GM21367 (cell line): ENCODE data around the gene TFCP2L1.

Experiments
- ATAC-seq: cut with Tn5 transposase; IDR thresholded peaks from one replicate; pipeline ENCODE4 v1.9.1; 2021; ENCODE audit not compliant: unreplicated experiment

Gene TFCP2L1

GRCh38 chr2:121200011-121200347, 85.0 kb downstream of the TFCP2L1 start:
- no peak for ATAC-seq

- ATAC-seq: no peak
Observed at GRCh38 chr2:121199281-121200010, 85.6 kb downstream of the TFCP2L1 start.

- no peak for ATAC-seq
Observed at GRCh38 chr2:121197369-121198091, 87.5 kb downstream of the TFCP2L1 start.

GRCh38 chr2:121196849-121197155, 88.2 kb downstream of the TFCP2L1 start:
- ATAC-seq: no peak

- no peak for ATAC-seq
Observed at GRCh38 chr2:121196132-121196848, 88.7 kb downstream of the TFCP2L1 start.

- no peak for ATAC-seq
Observed at GRCh38 chr2:121195036-121195435, 90.0 kb downstream of the TFCP2L1 start.

GRCh38 chr2:121194626-121195025, 90.4 kb downstream of the TFCP2L1 start:
- no peak for ATAC-seq

GRCh38 chr2:121193185-121193584, 91.8 kb downstream of the TFCP2L1 start:
- ATAC-seq: no peak

- no peak for ATAC-seq
Observed at GRCh38 chr2:121192576-121192975, 92.4 kb downstream of the TFCP2L1 start.

GRCh38 chr2:121191191-121192170, 93.5 kb downstream of the TFCP2L1 start:
- ATAC-seq: no peak

GRCh38 chr2:121189661-121190381, 95.2 kb downstream of the TFCP2L1 start:
- no peak for ATAC-seq

GRCh38 chr2:121189011-121189410, 96.0 kb downstream of the TFCP2L1 start:
- no peak for ATAC-seq

- no peak for ATAC-seq
Observed at GRCh38 chr2:121187982-121188411, 97.0 kb downstream of the TFCP2L1 start.

- ATAC-seq: no peak
Observed at GRCh38 chr2:121187351-121187981, 97.5 kb downstream of the TFCP2L1 start.

GRCh38 chr2:121186261-121186660, 98.7 kb downstream of the TFCP2L1 start:
- no peak for ATAC-seq

- no peak for ATAC-seq
Observed at GRCh38 chr2:121185571-121186074, 99.4 kb downstream of the TFCP2L1 start.

GRCh38 chr2:121185111-121185510, 99.9 kb downstream of the TFCP2L1 start:
- no peak for ATAC-seq

- no peak for ATAC-seq
Observed at GRCh38 chr2:121184248-121184862, 100.6 kb downstream of the TFCP2L1 start.

GRCh38 chr2:121182520-121182919, 102.5 kb downstream of the TFCP2L1 start:
- ATAC-seq: no peak
